HUDEP-2 (cell line): ENCODE data around the gene NSD1.
A peak's percentile ranks its signal among the peaks of the same experiment; 100 is the strongest.

Experiments used
- DNase-seq, 76 experiments: peaks; one replicate each; lab custom pipeline; 2025; ENCODE audit not compliant: unreplicated experiment in 76 of 76; lab: John Stamatoyannopoulos, UW

NSD1 gene

DNA sequence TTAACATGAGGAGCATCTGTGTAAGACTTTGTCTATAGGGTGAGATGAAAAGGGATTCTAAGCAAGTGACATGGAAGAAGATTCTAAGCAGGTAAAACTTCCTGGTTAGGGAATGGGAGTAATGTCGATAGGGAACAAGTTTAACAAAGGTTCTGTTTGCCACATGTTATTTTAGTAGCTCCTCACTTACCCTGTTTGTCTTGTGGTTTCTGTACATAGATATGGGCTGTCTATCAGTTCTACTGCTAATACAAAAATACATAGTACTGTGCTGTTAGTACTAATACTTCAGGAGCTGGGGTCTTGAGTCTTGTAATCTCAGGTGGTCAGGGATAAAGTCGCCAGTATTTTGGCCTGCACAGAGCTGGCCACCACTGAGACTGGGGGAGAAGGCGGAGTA, 137.1 kb downstream of the NSD1 start:
- DNase-seq = no peak

DNA sequence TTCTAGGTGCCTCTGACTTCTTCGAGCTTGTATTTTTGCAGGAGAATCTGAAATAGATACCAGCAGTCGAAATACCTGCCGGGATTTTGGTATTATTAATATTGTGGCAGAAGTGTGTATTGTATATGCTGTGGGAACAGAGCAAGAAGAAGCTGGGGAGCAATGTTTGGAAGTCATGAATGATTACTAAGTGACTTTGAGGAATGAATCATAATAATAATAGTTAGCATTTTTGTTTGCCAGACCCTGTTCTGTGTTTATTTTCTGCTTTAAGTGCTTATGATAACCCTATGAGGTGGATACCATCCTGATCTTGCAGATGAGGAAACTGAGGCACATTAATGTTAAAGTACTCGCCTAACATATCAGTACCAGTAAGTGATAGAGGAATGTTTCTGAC, 137.5 kb downstream of the NSD1 start:
- no peak for DNase-seq

DNA sequence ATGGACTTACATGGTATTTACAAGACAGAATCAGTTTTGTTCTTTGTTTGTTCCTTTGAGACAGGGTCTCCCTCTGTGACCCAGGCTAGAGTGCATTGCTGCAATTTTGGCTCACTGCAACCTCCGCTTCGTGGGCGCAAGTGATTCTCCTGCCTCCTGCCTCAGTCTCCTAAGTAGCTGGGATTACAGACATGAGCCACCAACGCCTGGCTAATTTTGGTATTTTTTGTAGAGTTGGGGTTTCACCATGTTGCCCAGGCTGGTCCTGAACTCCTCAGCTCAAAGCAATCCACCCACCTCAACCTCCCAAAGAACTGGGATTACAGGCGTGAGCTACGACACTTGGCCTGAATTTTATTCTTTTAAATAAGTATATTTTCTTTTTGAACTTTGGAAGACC, 142.3 kb downstream of the NSD1 start:
- DNase-seq = no peak

DNA sequence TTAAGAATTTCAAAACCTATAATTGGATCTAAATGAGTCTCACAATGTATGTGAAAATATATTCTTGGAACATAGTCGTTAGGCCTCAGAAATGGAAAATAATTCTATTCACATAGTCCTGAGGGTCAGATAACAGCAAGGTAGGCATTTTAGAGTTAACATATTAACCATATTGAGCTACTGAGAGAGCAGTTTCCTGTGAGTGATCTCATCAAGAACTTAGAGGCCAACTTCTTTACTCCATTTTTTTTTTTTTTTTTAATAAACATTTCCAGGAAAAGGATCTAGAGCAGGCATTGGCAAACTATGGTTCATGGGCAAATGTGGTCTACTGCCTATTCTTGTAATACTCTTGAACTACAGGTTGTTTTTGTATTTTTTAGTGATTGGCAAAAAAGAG, 143.3 kb downstream of the NSD1 start:
- DNase-seq = no peak

DNA sequence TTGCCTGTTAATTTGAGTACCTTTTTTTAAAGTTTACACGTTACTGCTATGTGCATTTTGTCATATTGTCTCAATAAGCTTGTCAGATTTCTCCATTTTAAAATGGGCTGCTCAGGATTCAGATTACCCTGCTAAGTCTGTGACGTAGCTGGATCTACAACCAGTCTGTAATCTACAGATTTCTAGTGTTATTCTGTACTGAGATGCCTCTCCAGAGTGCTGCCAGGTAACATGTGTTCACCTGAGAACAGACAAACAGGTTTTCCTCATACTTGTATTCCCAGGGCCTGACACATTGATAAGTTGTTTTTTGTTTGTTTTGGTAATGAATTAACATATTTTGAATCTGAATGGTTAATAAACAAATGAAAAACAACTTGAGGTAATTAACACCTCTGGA, 154.6 kb downstream of the NSD1 start:
- DNase-seq = no peak

GRCh38 chr5:177290816-177291596, 157.4 kb downstream of the NSD1 start:
- DNase-seq = no peak

- no peak for DNase-seq
These were observed 158.2 kb downstream of the NSD1 start for GRCh38 chr5:177291735-177292134.

DNA sequence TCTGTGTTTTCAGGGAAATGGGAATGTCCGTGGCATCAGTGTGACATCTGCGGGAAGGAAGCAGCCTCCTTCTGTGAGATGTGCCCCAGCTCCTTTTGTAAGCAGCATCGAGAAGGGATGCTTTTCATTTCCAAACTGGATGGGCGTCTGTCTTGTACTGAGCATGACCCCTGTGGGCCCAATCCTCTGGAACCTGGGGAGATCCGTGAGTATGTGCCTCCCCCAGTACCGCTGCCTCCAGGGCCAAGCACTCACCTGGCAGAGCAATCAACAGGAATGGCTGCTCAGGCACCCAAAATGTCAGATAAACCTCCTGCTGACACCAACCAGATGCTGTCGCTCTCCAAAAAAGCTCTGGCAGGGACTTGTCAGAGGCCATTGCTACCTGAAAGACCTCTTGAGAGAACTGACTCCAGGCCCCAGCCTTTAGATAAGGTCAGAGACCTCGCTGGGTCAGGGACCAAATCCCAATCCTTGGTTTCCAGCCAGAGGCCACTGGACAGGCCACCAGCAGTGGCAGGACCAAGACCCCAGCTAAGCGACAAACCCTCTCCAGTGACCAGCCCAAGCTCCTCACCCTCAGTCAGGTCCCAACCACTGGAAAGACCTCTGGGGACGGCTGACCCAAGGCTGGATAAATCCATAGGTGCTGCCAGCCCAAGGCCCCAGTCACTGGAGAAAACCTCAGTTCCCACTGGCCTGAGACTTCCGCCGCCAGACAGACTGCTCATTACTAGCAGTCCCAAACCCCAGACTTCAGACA, 160.4 kb downstream of the NSD1 start:
- no peak for DNase-seq

- DNase-seq = no peak
These were observed 161.1 kb downstream of the NSD1 start for GRCh38 chr5:177294632-177295031.

DNA sequence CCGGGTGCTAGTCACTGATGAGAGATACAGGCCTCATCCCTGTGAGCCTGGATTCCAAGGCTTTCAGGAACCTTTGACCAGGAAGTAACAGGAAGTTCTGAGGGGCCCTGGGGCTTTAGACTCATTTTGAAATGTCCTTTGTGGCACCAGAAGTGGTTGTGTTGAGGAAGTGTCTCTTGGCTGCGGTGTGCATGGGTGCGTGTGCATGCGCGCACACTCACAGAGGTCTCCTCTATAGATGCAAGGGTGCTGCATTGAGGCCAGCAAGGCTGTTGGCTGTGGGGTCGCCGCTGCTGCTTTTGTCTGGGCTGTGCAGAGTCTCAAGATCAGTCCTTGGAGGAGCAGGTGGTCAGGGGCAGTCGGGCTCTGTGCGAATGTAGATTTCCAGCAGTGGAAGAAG, 162.4 kb downstream of the NSD1 start:
- DNase-seq = no peak

GRCh38 chr5:177296581-177296980, 163.0 kb downstream of the NSD1 start:
- no peak for DNase-seq

DNA sequence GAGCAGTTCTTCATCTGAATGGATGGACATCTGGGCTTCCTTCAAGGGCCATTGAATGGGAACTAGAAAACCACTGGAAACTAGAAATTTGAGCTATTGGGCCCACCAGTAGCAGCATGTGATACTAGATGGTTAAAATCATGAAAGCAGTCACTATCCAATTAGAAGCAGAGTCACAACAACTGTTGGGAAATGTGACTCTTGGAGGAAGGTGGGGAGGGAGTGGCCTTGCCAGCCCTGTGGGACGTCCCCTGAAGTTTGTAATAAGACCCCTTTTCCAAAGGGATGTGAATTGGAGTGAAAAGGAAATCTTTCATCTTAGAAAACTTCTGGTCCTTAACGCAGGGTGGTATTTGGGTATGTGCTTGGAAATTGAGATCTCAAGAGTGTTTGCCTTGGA, 164.3 kb downstream of the NSD1 start:
- DNase-seq = no peak

DNA sequence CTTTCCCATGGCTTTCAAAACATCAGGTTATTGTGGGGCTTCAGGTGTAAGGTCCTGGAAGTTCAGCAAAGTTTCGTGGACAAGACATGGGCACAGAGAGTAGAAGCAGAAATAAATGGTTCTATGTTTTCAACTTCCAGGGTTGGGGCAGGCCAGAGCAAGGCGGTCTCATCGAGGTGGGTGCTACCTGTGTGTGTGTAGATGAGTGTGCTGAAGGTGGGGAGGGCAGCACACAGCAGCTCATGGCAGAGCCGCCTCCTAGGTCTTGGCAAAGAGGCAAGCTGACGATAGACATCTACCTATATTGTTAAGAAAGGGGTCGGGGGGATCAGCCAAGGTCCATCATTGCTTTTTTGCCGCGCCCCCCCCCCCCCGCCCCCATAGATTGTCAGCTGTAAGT, 166.1 kb downstream of the NSD1 start:
- DNase-seq = no peak

GRCh38 chr5:177300236-177300880, 166.8 kb downstream of the NSD1 start:
- peak in 3 of 76 experiments; percentile 4 to 11 (median 11) for DNase-seq

DNA sequence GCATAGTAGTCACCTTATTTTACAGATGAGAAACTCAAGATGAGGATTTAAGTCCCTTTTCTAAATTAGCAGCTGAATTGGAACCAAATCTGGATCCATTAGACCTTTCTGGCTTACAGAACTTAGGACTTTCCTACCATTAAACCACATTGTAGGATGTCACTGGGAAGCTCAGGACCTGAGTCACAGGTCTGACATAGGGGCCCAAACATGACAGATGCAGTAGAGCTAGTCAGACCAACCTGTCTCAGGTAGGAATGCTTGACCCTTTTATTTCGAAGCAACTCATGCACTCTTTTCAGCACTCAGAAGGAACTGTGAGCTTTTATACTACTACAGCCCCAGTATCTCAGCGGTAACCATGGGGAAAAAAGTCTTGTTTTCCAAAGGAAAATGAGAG, 167.4 kb downstream of the NSD1 start:
- DNase-seq = no peak

GRCh38 chr5:177301503-177302165, 168.1 kb downstream of the NSD1 start:
- DNase-seq = no peak

GRCh38 chr5:177302354-177303110, 169.0 kb downstream of the NSD1 start:
- peak in 8 of 76 experiments; percentile 13 to 46 (median 18) for DNase-seq

GRCh38 chr5:177303121-177303924, 169.8 kb downstream of the NSD1 start, which contains the start of the genes PRELID1 and RAB24:
TSS of gene PRELID1 (plus strand) at chr5:177303799. CDS start at chr5:177303986, 187 bp downstream.
TSS of gene RAB24 (minus strand) at chr5:177303719. CDS start at chr5:177303288, 431 bp downstream.
- DNase-seq = peak in 72 of 76 experiments; percentile 6 to 84 (median 70)

- peak in 3 of 76 experiments; percentile 41 to 50 (median 48) for DNase-seq
These were observed 170.4 kb downstream of the NSD1 start for GRCh38 chr5:177303925-177304391.
